GM18502 (cell line): ENCODE results near the gene RAB41.
"Not testable (repeated sequence)": the region's sequence is repeated elsewhere in the genome, so short reads cannot be mapped to it uniquely, and the experiment has no call there.

Experiments used
- ATAC-seq: cut with Tn5 transposase; IDR thresholded peaks from one replicate; pipeline ENCODE4 v1.9.1; 2021; ENCODE audit warnings: mild to moderate bottlenecking; ENCODE audit not compliant: unreplicated experiment, poor library complexity

RAB41 gene

GRCh38 chrX:70281951-70282350 lies at the start of gene RAB41:
RAB41 (plus strand) TSS chrX:70282172; CDS start chrX:70282218, 46 bp downstream.
- no peak for ATAC-seq

GRCh38 chrX:70234355-70234754 lies 47.6 kb upstream of the RAB41 start, which contains the start of gene AWAT1:
AWAT1 (plus strand) TSS chrX:70234655; CDS start chrX:70234696, 41 bp downstream.
- no peak for ATAC-seq

- ATAC-seq = no peak
Measured at GRCh38 chrX:70240751-70241150, 41.2 kb upstream of the RAB41 start.

DNA sequence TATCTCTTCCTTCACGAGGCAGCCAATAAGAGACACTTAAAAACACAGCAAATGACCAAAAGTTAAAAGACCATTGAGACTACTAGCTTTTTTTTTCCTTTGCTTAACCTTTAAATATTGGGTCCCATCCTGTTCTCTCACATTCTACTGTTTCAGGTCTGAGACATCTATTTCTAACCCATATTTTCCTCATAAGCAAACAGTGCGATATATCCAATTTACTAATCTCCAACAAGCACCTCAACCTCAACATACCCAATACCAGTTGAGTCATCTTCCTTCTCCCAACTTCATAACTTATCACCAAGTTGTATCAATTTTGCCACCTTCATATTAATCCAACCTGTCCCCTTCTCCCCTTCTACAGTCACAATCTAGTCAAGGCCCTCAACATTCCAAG lies 40.5 kb upstream of the RAB41 start:
- ATAC-seq = no peak

DNA sequence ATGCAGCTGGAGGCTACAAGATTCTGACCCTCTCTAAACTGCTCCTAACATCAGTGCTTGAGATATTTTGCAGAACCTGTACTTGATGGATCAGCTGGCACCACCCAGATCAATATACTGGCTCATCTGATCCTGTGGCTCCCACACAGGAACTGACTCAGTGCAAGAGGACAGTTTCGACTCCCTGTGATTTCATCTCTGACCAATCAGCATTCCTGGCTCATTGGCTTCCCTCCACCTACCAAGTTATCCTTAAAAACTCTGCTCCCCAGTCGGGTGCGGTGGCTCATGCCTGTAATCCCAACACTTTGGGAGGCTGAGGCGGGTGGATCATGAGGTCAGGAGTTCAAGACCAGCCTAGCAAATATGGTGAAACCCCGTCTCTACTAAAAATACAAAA lies 38.4 kb upstream of the RAB41 start:
- ATAC-seq = not testable (repeated sequence)

GRCh38 chrX:70244881-70245280 lies 37.1 kb upstream of the RAB41 start:
- no peak for ATAC-seq

DNA sequence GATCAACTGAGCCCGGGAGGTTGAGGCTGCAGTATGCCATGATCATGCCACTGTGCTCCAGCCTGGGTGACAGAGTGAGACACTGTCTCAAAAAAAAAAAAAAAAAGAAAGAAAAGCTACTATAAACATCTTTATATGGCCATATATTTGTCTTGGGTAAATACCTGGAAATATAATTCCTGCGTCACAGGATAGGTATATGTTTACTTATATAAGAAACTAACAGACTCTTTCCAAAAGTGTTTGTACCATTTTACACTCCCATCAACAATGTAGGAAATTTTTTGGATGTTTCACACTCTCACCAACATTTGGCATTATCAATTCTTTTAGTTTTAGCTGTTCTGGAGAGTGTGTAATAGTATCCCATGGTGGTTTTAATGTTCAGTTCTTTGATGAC lies 34.7 kb upstream of the RAB41 start:
- no peak for ATAC-seq

- no peak for ATAC-seq
Measured at GRCh38 chrX:70252491-70252890, 29.5 kb upstream of the RAB41 start.

- ATAC-seq = no peak
Measured at GRCh38 chrX:70253377-70254062, 28.5 kb upstream of the RAB41 start.

- no peak for ATAC-seq
Measured at GRCh38 chrX:70254063-70254400, 27.9 kb upstream of the RAB41 start.

- no peak for ATAC-seq
Measured at GRCh38 chrX:70254909-70255308, 27.1 kb upstream of the RAB41 start.

DNA sequence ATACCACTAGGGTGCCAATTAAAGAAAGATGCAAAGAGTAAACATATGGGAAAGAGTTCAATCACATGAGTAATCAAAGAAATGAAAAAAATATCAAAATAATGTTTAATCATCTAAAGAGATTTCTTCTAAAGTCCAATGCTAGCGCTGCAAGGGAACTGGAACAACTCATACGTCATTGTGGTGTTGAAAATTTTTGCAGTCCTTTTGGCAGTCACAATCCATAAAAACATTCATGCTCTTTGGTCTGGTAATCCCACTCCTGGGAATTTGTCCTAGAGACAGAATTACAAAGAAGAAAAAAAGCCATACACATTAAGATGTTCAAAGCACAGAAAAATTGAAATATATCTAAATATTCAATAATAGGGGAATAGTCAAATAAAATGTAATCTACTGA lies 26.5 kb upstream of the RAB41 start:
- no peak for ATAC-seq

DNA sequence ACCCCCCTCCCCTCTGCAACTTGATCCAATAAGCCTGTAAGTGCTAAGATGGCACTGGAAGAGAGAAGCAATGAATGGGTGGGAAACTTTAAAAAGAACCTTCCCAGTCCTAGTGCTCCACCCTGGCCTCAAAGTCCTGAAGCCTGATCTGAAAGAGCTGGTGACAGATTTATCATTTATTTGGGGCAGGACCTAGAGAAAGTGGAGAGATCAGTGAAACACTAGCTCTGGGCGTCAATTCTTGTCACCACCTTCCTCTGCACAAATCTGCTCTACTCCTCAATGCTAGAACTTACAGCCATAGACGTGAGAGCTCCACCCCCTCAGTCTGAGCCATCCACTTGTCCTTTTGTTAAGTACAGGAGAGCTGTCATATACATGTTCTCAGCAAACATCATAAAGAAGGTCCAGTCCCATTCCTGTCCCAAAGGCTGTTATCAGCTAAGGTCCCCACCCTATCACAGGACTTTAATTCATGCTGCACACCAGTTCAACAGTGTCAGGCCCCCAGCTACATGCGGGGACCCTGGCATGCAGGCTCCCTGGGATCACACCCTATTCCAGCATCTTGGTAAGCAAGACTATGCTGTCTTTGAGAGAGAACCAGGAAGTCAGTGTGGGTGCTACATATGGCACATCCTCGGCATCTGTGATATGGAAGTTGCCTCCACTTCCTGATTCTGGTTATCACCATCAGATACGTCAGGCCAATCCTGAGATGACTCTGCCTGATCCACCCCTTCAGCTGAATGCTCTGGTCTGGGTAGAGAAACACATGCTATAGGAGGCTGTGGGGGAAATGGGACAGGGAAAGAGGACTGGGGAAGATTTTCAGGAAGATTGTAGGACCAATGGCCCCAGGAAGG lies 24.3 kb upstream of the RAB41 start:
- no peak for ATAC-seq

DNA sequence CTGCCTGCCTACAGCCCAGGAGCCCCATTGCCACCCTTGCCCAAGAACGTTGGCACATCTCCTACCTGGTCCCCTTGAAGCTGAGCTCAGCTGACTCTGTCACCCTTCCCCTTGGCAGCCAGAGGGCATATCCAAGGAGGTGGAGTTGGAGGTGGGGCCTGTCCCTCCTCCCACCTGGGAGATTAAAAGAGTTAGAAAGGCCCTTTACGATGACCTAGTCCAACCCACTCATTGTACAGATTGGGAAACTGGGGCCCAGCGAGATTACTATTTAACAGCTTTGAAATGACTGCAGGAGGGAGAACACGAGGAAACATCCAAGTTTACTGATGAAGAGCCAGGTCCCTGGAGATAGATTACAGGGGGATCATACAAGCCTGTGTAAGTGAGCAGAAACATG lies 21.9 kb upstream of the RAB41 start, which contains the start of gene P2RY4:
P2RY4 (minus strand) TSS at position 101 of the 400 bp plus-strand sequence. CDS start 580 bp downstream, outside the sequence.
- ATAC-seq = no peak

- ATAC-seq = peak; percentile 68
Measured at GRCh38 chrX:70262952-70263567, 18.9 kb upstream of the RAB41 start.

DNA sequence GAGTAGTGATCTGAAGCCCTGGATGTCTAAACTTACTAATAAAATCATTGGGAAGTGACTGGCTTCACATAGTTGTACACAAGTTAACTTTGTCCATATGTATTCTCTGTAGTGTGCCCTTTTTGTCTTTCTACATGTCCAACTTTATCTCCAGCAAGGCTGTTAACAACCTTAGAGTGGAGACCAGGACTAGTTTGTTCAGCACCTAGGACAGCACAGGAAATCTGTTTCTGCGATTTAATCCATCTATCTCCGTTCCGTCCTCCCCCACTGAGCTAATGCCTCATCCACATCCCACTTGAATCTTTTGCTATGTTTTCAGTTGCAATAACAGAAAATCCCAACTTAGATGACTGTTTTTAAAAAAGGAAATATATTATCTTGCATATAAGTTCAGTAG lies 17.2 kb upstream of the RAB41 start:
- ATAC-seq = no peak

DNA sequence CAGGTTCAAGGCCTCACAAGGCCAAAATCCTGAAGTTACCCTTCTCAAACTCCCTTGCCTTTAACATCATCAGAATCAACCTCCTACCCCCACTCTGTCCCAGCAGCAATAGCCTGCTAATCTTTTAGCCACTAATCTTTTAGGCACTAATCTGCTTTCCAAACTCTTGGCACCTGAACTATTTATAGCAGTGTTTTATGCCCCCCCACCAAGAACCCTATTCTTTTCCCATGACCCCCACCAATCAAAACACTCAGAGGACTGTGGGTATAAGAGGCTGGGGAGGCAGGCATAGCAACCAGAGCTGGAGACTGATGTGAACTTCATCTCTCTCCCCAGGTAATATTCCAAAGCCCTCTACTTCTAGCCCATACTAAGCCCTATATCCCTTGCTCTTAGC lies 13.9 kb upstream of the RAB41 start, which contains the start of gene ARR3:
ARR3 (plus strand) TSS at position 301 of the 400 bp plus-strand sequence. CDS start 1,052 bp downstream, outside the sequence.
- ATAC-seq = no peak

DNA sequence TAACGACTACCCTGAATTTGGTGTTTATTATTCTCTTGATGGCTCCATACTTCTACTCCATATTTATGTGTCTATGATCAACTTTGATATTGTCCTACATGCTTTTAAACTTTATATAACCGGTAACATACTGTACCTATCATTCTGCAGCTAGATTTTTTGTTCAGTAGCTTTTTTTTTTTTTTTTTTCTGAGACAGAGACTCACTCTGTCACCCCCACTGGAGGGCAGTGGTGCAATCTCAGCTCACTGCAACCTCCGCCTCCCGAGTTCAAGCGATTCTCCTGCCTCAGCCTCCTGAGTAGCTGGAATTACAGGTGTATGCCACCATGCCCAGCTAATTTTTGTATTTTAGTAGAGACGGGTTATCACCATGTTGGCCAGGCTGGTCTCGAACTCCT lies 7.9 kb upstream of the RAB41 start:
- not testable (repeated sequence) for ATAC-seq

GRCh38 chrX:70279081-70279480 lies 2.9 kb upstream of the RAB41 start:
- ATAC-seq = no peak

GRCh38 chrX:70280573-70280972 lies 1.4 kb upstream of the RAB41 start:
- no peak for ATAC-seq
